K562 (cell line): ENCODE results near the gene ATMIN. TPM values are rescaled to one million over a fixed set of nuclear protein-coding genes. Genes with fewer than 3 reads are reported as not detected.

Experiments used
- DEAF1 ChIP-seq: fragments of 450-650 bp; formaldehyde crosslinking; IDR thresholded peaks from 2 replicates; pipeline ENCODE4 v1.4.0; 2020; ENCODE audit warnings: mild to moderate bottlenecking, moderate library complexity
- KHSRP ChIP-seq: fragments of 450-650 bp; IDR thresholded peaks from 2 replicates; pipeline ENCODE4 v1.6.1; 2017
- MCM5 ChIP-seq: fragments of 450-650 bp; IDR thresholded peaks from 2 replicates; pipeline ENCODE4 v1.6.1; 2016; ENCODE audit warnings: low read depth
- MNT ChIP-seq, 2 experiments: fragments of 450-650 bp; conservative IDR thresholded peaks; 2 replicates each; pipeline ENCODE4 v1.6.1; 2017; ENCODE audit warnings: mild to moderate bottlenecking in 2 of 2, moderate library complexity in 2 of 2
- NFIC ChIP-seq: fragments of 450-650 bp; IDR thresholded peaks from 2 replicates; pipeline ENCODE4 v1.6.1; 2017; ENCODE audit warnings: mild to moderate bottlenecking, inconsistent platforms
- NR2C2 ChIP-seq, 2 experiments: fragments of 200-800 bp in 1 of 2; sonication (Bioruptor generic) in 1 of 2; sonication (generic) in 1 of 2; formaldehyde crosslinking in 1 of 2; IDR thresholded peaks; 2 replicates each; pipeline versions ENCODE4 v1.6.1 to v1.8.0; 2016 to 2022; ENCODE audit warnings: mild to moderate bottlenecking in 1 of 2, missing compliant biosample characterization in 1 of 2, missing genetic modification characterization in 1 of 2, missing genetic modification reagents in 1 of 2
- POLR3A ChIP-seq: IDR thresholded peaks from 2 replicates; pipeline ENCODE4 v1.6.1; 2011; ENCODE audit warnings: borderline replicate concordance, mild to moderate bottlenecking, moderate library complexity; ENCODE audit not compliant: insufficient read length, insufficient read depth; ENCODE audit errors: extremely low read depth
- TARDBP ChIP-seq: fragments of 450-650 bp; IDR thresholded peaks from 2 replicates; pipeline ENCODE4 v1.6.1; 2016
- TBP ChIP-seq: optimal IDR thresholded peaks from 2 replicates; pipeline ENCODE3; 2011; ENCODE audit warnings: low read depth, low read length, improper control_type of control experiment
- XRCC5 ChIP-seq: fragments of 200-400 bp; formaldehyde crosslinking; IDR thresholded peaks from 2 replicates; pipeline ENCODE4 v1.6.1; 2017; ENCODE audit warnings: low read depth, mild to moderate bottlenecking, low read length
- ZNF140 ChIP-seq: fragments of 250-450 bp; sonication (Bioruptor Pico); IDR thresholded peaks from 2 replicates; pipeline ENCODE4 v1.8.0; 2021; ENCODE audit warnings: moderate library complexity, mild to moderate bottlenecking, inconsistent platforms
- polyA plus RNA-seq, 8 experiments: library from polyadenylated mRNA; depleted of rRNA in 4 of 8; stranded (reverse) in 5 of 8; unstranded in 3 of 8; fragments of >200 nt; fragmentation: Nextera tagmentation in 2 of 8; fragmentation: Illumina TruSeq in 1 of 8; extraction: Ambion mirVana in 2 of 8; extraction: Trizol in 1 of 8; gene quantifications; 2 replicates each; pipeline versions ENCODE4 v1.2.1 to v1.2.3, GENCODE V29; 2011 to 2014; ENCODE audit warnings: inconsistent platforms in 1 of 8, missing spikeins in 1 of 8
- total RNA-seq, 7 experiments: library from RNA; depleted of rRNA in 6 of 7; stranded (reverse); fragments of >200 nt in 6 of 7; fragmentation: Illumina TruSeq in 2 of 7; extraction: Trizol in 2 of 7; gene quantifications; 2 replicates each; pipeline versions ENCODE4 v1.2.1 to v1.2.3, GENCODE V29; 2011 to 2021; ENCODE audit warnings: low replicate concordance in 1 of 7
- TF ChIP-seq, protein P1 (sequence below), 2 experiments: fragments of 450-650 bp in 1 of 2; IDR thresholded peaks; 2 replicates each; pipeline ENCODE4 v1.6.1; 2011 to 2017; ENCODE audit warnings: low read depth in 2 of 2, antibody characterized with exemption in 1 of 2, borderline replicate concordance in 1 of 2, low read length in 1 of 2, mild to moderate bottlenecking in 1 of 2, mixed read lengths in 1 of 2; ENCODE audit not compliant: control insufficient read depth in 1 of 2
- TF ChIP-seq, protein P2 (sequence below): sonication (generic); formaldehyde crosslinking; IDR thresholded peaks from 2 replicates; pipeline ENCODE4 v1.8.1; 2023; ENCODE audit warnings: mild to moderate bottlenecking, missing genetic modification reagents
- TF ChIP-seq, protein P3 (sequence below): fragments of 200-400 bp; formaldehyde crosslinking; IDR thresholded peaks from 2 replicates; pipeline ENCODE4 v1.6.1; 2017; ENCODE audit warnings: mild to moderate bottlenecking, low read depth, low read length, moderate library complexity

The ATMIN gene
- total and polyA plus RNA-seq, 9 of the 15 experiments (the other 6 are each of a cell fraction or from before 2014, with no cell fraction given): 6.7 to 40.9 (median 23.4) TPM

GRCh38 chr16:81077076-81077940 lies 41.7 kb downstream of the ATMIN start, which contains the start of gene C16orf46 (continued):
- TF ChIP-seq, protein P1, sequence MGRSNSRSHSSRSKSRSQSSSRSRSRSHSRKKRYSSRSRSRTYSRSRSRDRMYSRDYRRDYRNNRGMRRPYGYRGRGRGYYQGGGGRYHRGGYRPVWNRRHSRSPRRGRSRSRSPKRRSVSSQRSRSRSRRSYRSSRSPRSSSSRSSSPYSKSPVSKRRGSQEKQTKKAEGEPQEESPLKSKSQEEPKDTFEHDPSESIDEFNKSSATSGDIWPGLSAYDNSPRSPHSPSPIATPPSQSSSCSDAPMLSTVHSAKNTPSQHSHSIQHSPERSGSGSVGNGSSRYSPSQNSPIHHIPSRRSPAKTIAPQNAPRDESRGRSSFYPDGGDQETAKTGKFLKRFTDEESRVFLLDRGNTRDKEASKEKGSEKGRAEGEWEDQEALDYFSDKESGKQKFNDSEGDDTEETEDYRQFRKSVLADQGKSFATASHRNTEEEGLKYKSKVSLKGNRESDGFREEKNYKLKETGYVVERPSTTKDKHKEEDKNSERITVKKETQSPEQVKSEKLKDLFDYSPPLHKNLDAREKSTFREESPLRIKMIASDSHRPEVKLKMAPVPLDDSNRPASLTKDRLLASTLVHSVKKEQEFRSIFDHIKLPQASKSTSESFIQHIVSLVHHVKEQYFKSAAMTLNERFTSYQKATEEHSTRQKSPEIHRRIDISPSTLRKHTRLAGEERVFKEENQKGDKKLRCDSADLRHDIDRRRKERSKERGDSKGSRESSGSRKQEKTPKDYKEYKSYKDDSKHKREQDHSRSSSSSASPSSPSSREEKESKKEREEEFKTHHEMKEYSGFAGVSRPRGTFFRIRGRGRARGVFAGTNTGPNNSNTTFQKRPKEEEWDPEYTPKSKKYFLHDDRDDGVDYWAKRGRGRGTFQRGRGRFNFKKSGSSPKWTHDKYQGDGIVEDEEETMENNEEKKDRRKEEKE (IDR thresholded peaks at IDR 0.05; ENCODE audit: borderline replicate concordance in 1 of 2, control insufficient read depth in 1 of 2, low read depth in 2 of 2, low read length in 1 of 2): peak in 1 of 2 experiments; percentile 75; a peak in 1 of 4 replicates
- TF ChIP-seq ZNF140 (CRISPR knock-in tag) (no peak), MCM5 (no peak), KHSRP (no peak), POLR3A (no peak), DEAF1 (CRISPR knock-in tag) (no peak), NR2C2 (CRISPR knock-in tag; IDR thresholded peaks at IDR 0.05) (no peak), NR2C2 (tag; IDR thresholded peaks at IDR 0.05) (peak; percentile 74; the same call in 1 of the 2 replicates), TARDBP (no peak), NFIC (no peak; the same call in 1 of the 2 replicates), XRCC5 (no peak), TBP (peak; percentile 80), MNT (conservative IDR thresholded peaks at IDR 0.05) (peak; percentile 90 to 97; a peak in 3 of 4 replicates)
- TF ChIP-seq, protein P2, sequence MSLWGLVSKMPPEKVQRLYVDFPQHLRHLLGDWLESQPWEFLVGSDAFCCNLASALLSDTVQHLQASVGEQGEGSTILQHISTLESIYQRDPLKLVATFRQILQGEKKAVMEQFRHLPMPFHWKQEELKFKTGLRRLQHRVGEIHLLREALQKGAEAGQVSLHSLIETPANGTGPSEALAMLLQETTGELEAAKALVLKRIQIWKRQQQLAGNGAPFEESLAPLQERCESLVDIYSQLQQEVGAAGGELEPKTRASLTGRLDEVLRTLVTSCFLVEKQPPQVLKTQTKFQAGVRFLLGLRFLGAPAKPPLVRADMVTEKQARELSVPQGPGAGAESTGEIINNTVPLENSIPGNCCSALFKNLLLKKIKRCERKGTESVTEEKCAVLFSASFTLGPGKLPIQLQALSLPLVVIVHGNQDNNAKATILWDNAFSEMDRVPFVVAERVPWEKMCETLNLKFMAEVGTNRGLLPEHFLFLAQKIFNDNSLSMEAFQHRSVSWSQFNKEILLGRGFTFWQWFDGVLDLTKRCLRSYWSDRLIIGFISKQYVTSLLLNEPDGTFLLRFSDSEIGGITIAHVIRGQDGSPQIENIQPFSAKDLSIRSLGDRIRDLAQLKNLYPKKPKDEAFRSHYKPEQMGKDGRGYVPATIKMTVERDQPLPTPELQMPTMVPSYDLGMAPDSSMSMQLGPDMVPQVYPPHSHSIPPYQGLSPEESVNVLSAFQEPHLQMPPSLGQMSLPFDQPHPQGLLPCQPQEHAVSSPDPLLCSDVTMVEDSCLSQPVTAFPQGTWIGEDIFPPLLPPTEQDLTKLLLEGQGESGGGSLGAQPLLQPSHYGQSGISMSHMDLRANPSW (CRISPR knock-in tag): peak; percentile 61; the same call in 1 of the 2 replicates
- TF ChIP-seq, protein P3, sequence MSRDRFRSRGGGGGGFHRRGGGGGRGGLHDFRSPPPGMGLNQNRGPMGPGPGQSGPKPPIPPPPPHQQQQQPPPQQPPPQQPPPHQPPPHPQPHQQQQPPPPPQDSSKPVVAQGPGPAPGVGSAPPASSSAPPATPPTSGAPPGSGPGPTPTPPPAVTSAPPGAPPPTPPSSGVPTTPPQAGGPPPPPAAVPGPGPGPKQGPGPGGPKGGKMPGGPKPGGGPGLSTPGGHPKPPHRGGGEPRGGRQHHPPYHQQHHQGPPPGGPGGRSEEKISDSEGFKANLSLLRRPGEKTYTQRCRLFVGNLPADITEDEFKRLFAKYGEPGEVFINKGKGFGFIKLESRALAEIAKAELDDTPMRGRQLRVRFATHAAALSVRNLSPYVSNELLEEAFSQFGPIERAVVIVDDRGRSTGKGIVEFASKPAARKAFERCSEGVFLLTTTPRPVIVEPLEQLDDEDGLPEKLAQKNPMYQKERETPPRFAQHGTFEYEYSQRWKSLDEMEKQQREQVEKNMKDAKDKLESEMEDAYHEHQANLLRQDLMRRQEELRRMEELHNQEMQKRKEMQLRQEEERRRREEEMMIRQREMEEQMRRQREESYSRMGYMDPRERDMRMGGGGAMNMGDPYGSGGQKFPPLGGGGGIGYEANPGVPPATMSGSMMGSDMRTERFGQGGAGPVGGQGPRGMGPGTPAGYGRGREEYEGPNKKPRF: no peak
